Measurements from ENCODE around the gene GNG11. TPM values are rescaled to one million over a fixed set of nuclear protein-coding genes. Genes with fewer than 3 reads are reported as not detected.

Gene GNG11
- total and polyA plus RNA-seq, 10 of the 15 experiments (the other 5 are each of a cell fraction or from before 2014, with no cell fraction given): 0.15 to 2.4 (median 0.84) TPM

GRCh38 chr7:93964262-93964661 lies 42.7 kb downstream of the GNG11 start:
- Histone ChIP-seq H3K4me1 (ENCODE audit: control insufficient read depth, insufficient read depth, low read length) (no peaks in the 10 kb centered on the region), H4K20me1 (ENCODE audit: control insufficient read depth, insufficient read depth) (no peaks in the 10 kb centered on the region), H3K4me2 (ENCODE audit: control insufficient read depth, insufficient read depth) (no peak overlapping the region), H3K9ac (ENCODE audit: control insufficient read depth, insufficient read depth, low read length) (no peak overlapping the region), H3K79me2 (ENCODE audit: control insufficient read depth, insufficient read depth, low read length) (no peaks in the 10 kb centered on the region), H3K4me3 (no peak overlapping the region), H3K27me3 (replicated peaks in 1 of 2; ENCODE audit: control insufficient read depth in 2 of 2, insufficient read depth in 2 of 2, low read length in 1 of 2) (no peaks in the 10 kb centered on the region), H3K36me3 (ENCODE audit: control insufficient read depth in 2 of 2, insufficient read depth in 2 of 2, low read length in 1 of 2) (no peaks in the 10 kb centered on the region), H3K27ac (ENCODE audit: control insufficient read depth, insufficient read depth) (no peak overlapping the region), H2AFZ (ENCODE audit: control insufficient read depth, low read depth, low read length) (no peak overlapping the region), H3K9me3 (replicated peaks; ENCODE audit: control insufficient read depth, insufficient read depth, low read length) (no peaks in the 10 kb centered on the region)
- no peak for DNase-seq (ENCODE audit: low read depth, low spot score)
- in situ Hi-C loops (cut with MboI) (no loop called here), intact Hi-C loops (cut with micrococcal nuclease; ENCODE audit: unreplicated experiment) (no loop called here)
- TF ChIP-seq ATF7 (IDR thresholded peaks at IDR 0.05; ENCODE audit: low read depth) (no peak), SMAD1 (IDR thresholded peaks at IDR 0.05; ENCODE audit: low read depth, partially characterized antibody) (no peak), NRF1 (conservative IDR thresholded peaks at IDR 0.05; ENCODE audit: low read depth, low read length) (no peak), ZBED1 (IDR thresholded peaks at IDR 0.05; ENCODE audit: borderline replicate concordance) (no peak), SMAD5 (IDR thresholded peaks at IDR 0.05; ENCODE audit: low read depth) (no peak)
- CTCF ChIA-PET: interaction anchor here (1.7 kb wide), 1 partner anchor 61 kb away, joined by 5 read pairs; no protein-coding TSS in a partner anchor
- POLR2A ChIA-PET: no interaction called here
- ATAC-seq: no peak
- 91% methylated on average over 5 of the region's 5 CpGs for WGBS (ENCODE audit: insufficient coverage, insufficient replicate concordance, low lambda C conversion rate, missing lambda C conversion rate)
- SMC1A ChIA-PET (ENCODE audit: uncharacterized antibody, unreplicated experiment): interaction anchor here (1.0 to 1.7 kb wide), 2 partner anchors 11 to 17 kb away, joined by 3 to 6 read pairs; no protein-coding TSS in a partner anchor
- RAD21 ChIA-PET (ENCODE audit: unreplicated experiment): no interaction called here
- FAIRE-seq: no peak
- BruUV-seq (replicated peaks): no TSS peak

DNA sequence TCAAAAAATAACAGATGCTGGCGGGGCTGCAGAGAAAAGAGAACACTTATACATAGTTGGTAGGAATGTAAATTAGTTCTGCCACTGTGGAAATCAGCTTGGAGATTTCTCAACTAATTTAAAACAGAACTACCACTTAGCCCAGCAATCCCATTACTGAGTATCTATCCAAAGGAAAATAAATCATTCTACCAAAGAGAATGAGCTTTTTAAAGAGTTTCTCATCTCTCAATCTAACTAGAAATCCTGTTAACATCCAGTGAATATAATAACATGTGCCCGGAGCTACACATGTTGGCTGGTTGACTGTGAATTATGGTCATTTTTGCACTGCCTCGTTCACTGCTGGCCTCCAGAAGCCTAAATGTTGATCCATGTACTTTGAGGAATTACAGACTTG lies 43.3 kb downstream of the GNG11 start:
- intact Hi-C loops (cut with micrococcal nuclease; ENCODE audit: unreplicated experiment) (no loop called here), in situ Hi-C loops (cut with MboI) (no loop called here)
- BruUV-seq (replicated peaks): no TSS peak
- TF ChIP-seq MYC (IDR thresholded peaks at IDR 0.05; ENCODE audit: insufficient read depth, insufficient read length, insufficient replicate concordance, low read length, severe bottlenecking) (no peak), ESRRA (IDR thresholded peaks at IDR 0.05; ENCODE audit: low read length) (no peak), KAT2A (conservative IDR thresholded peaks at IDR 0.05; ENCODE audit: control insufficient read depth, low read depth, low read length) (no peak)
- ChIA-PET SMC1A (ENCODE audit: uncharacterized antibody, unreplicated experiment) (interaction anchor here (1.0 to 1.9 kb wide), 5 partner anchors 11 to 123 kb away, joined by 3 to 7 read pairs (median 3); no protein-coding TSS in a partner anchor), CTCF (interaction anchor here (0.7 to 1.7 kb wide), 3 partner anchors 13 to 123 kb away, joined by 3 to 5 read pairs (median 3); no protein-coding TSS in a partner anchor), POLR2A (no interaction called here), RAD21 (ENCODE audit: unreplicated experiment) (no interaction called here)
- ATAC-seq (no peak), FAIRE-seq (no peak), DNase-seq (ENCODE audit: low read depth, low spot score) (no peak)
- Histone ChIP-seq H2AFZ (ENCODE audit: control insufficient read depth, low read depth, low read length) (no peak overlapping the region), H3K4me2 (ENCODE audit: control insufficient read depth, insufficient read depth) (no peak overlapping the region), H3K9me3 (replicated peaks; ENCODE audit: control insufficient read depth, insufficient read depth, low read length) (no peaks in the 10 kb centered on the region), H3K9ac (ENCODE audit: control insufficient read depth, insufficient read depth, low read length) (no peak overlapping the region), H4K20me1 (ENCODE audit: control insufficient read depth, insufficient read depth) (no peaks in the 10 kb centered on the region), H3K79me2 (ENCODE audit: control insufficient read depth, insufficient read depth, low read length) (no peaks in the 10 kb centered on the region), H3K27me3 (replicated peaks in 1 of 2; ENCODE audit: control insufficient read depth in 2 of 2, insufficient read depth in 2 of 2, low read length in 1 of 2) (no peaks in the 10 kb centered on the region), H3K36me3 (ENCODE audit: control insufficient read depth in 2 of 2, insufficient read depth in 2 of 2, low read length in 1 of 2) (no peaks in the 10 kb centered on the region), H3K4me1 (ENCODE audit: control insufficient read depth, insufficient read depth, low read length) (no peaks in the 10 kb centered on the region), H3K4me3 (no peak overlapping the region), H3K27ac (ENCODE audit: control insufficient read depth, insufficient read depth) (no peak overlapping the region)
- WGBS (ENCODE audit: insufficient coverage, insufficient replicate concordance, low lambda C conversion rate, missing lambda C conversion rate): 21% methylated on average over 3 of the region's 3 CpGs

Measured in GM12878 (cell line).